ENCODE results near the gene ZNF3. TPM values are rescaled to one million over a fixed set of nuclear protein-coding genes. Genes with fewer than 3 reads are reported as not detected.
A peak's percentile ranks its signal among the peaks of the same experiment; 100 is the strongest.

The ZNF3 gene
- total and polyA plus RNA-seq, 8 donors = 12.4 to 42.0 (median 25.7) TPM

- peaks cover 33 to 94% (median 88%) of the 10 kb centered on the region in 4 donors for H3K36me3 ChIP-seq
- WGBS, 5 donors = 35 to 54% (median 43%) methylated on average over 8 of the region's 8 CpGs
- no peak overlapping the region for H3K4me3 ChIP-seq
- H3K27me3 ChIP-seq = no peaks in the 10 kb centered on the region
- H3K4me1 ChIP-seq = peaks cover 11 to 20% (median 13%) of the 10 kb centered on the region in 4 donors
- peak in 1 of 2 donors; percentile 78 for DNase-seq
- peak overlapping the region in 4 of 5 donors; percentile 46 to 74 (median 52) for H3K27ac ChIP-seq
- intact Hi-C loops (cut with DNase I; ENCODE audit: low total_unique reads) = no loop called here
- peaks cover 0 to 10% (median 7%) of the 10 kb centered on the region in 4 donors for H3K9me3 ChIP-seq
- TF ChIP-seq, protein P1, sequence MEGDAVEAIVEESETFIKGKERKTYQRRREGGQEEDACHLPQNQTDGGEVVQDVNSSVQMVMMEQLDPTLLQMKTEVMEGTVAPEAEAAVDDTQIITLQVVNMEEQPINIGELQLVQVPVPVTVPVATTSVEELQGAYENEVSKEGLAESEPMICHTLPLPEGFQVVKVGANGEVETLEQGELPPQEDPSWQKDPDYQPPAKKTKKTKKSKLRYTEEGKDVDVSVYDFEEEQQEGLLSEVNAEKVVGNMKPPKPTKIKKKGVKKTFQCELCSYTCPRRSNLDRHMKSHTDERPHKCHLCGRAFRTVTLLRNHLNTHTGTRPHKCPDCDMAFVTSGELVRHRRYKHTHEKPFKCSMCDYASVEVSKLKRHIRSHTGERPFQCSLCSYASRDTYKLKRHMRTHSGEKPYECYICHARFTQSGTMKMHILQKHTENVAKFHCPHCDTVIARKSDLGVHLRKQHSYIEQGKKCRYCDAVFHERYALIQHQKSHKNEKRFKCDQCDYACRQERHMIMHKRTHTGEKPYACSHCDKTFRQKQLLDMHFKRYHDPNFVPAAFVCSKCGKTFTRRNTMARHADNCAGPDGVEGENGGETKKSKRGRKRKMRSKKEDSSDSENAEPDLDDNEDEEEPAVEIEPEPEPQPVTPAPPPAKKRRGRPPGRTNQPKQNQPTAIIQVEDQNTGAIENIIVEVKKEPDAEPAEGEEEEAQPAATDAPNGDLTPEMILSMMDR (IDR thresholded peaks at IDR 0.05) = no peak
- TF ChIP-seq POLR2AphosphoS5 (IDR thresholded peaks at IDR 0.05) = peak; percentile 41 to 72 (median 69)
- no peak for TF ChIP-seq POLR2A (IDR thresholded peaks at IDR 0.05)
Observed at GRCh38 chr7:100065452-100066186, 15.9 kb downstream of the ZNF3 start.

GRCh38 chr7:100064162-100064561, 17.4 kb downstream of the ZNF3 start:
- Histone ChIP-seq H3K4me3 (no peak overlapping the region), H3K4me1 (peaks cover 11 to 20% (median 13%) of the 10 kb centered on the region in 4 donors), H3K36me3 (peaks cover 37 to 94% (median 88%) of the 10 kb centered on the region in 4 donors), H3K9me3 (no peaks in the 10 kb centered on the region), H3K27ac (no peak overlapping the region), H3K27me3 (no peaks in the 10 kb centered on the region)
- intact Hi-C loops (cut with DNase I; ENCODE audit: low total_unique reads) = no loop called here
- 83 to 94% (median 90%) methylated on average over 8 to 9 of the region's 9 CpGs for WGBS, 5 donors
- no peak for TF ChIP-seq EP300 (IDR thresholded peaks at IDR 0.05)
- TF ChIP-seq, protein P1 (IDR thresholded peaks at IDR 0.05) = no peak
- no peak for TF ChIP-seq POLR2AphosphoS5 (IDR thresholded peaks at IDR 0.05)
- no peak for TF ChIP-seq POLR2A (IDR thresholded peaks at IDR 0.05)
- no peak for DNase-seq

DNA sequence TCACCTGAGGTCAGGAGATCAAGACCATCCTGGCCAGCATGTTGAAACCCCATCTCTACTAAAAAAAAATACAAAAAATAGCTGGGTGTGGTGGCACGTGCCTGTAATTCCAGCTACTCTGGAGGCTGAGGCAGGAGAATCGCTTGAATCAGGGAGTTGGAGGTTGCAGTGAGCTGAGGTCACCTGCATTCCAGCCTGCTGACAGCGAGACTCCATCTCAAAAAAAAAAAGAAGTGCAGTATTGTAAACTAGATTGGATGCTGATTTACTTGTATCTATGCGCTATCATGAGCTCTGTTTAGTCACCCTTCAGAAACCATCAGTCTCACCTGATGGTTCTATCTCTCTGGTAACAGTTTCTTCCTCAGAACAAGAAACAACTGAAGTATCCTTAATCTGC, 18.1 kb downstream of the ZNF3 start:
- TF ChIP-seq POLR2AphosphoS5 (IDR thresholded peaks at IDR 0.05) = no peak
- TF ChIP-seq POLR2A (IDR thresholded peaks at IDR 0.05) = no peak
- TF ChIP-seq EP300 (IDR thresholded peaks at IDR 0.05) = no peak
- TF ChIP-seq, protein P1 (IDR thresholded peaks at IDR 0.05) = no peak
- Histone ChIP-seq H3K27me3 (no peaks in the 10 kb centered on the region), H3K27ac (no peak overlapping the region), H3K9me3 (no peaks in the 10 kb centered on the region), H3K4me1 (peaks cover 11 to 20% (median 13%) of the 10 kb centered on the region in 4 donors), H3K36me3 (peaks cover 44 to 94% (median 88%) of the 10 kb centered on the region in 4 donors), H3K4me3 (no peak overlapping the region)
- DNase-seq = no peak
- 90 to 95% (median 94%) methylated on average over 4 of the region's 4 CpGs for WGBS, 5 donors
- intact Hi-C loops (cut with DNase I; ENCODE audit: low total_unique reads) = no loop called here

DNA sequence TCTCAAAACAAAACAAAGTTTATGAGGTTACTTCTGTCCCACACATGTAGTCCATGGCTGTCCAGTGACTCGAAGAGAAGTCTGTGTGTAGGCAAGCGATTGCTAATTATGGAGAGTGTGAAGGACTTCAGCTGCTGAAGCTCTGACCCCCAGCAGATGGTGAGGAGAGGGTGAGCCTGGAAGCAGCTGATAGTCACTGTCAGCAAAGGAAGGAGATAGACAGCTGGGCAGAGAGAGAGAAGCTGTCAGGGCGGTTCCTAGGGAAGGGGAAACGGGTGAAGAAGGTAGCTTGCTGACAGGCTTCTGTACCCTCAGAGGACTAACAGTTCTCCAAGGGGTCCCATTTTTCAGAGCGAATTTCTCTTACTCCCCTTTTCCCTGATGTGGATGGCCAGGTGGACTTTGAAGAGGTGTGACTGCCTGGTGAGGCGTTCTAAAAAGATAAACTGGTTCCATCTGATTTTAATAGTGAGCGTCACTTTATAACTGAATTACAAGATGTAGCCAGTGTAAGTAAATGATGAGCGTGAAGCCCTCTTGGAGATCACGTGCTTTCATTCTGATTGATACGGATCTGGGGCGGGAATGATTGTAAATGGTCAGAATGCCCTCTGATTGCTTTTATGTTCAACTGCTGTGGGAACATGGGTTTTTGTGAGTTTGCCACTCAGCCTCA, 19.9 kb downstream of the ZNF3 start:
- intact Hi-C loops (cut with DNase I; ENCODE audit: low total_unique reads) = no loop called here
- Histone ChIP-seq H3K4me1 (peaks cover 11 to 19% (median 13%) of the 10 kb centered on the region in 4 donors), H3K27me3 (no peaks in the 10 kb centered on the region), H3K27ac (no peak overlapping the region), H3K4me3 (no peak overlapping the region), H3K9me3 (no peaks in the 10 kb centered on the region), H3K36me3 (peaks cover 61 to 95% (median 88%) of the 10 kb centered on the region in 4 donors)
- TF ChIP-seq EP300 (IDR thresholded peaks at IDR 0.05) (no peak), POLR2AphosphoS5 (IDR thresholded peaks at IDR 0.05) (no peak), POLR2A (IDR thresholded peaks at IDR 0.05) (no peak)
- TF ChIP-seq, protein P1 (IDR thresholded peaks at IDR 0.05) = no peak
- no peak for DNase-seq
- 93 to 95% (median 93%) methylated on average over 11 of the region's 11 CpGs for WGBS, 5 donors
